ENCODE results near the gene AFAP1.

Gene AFAP1

GRCh38 chr4:7873881-7874280, 65.8 kb downstream of the AFAP1 start:
- in situ Hi-C loops (cut with MboI; ENCODE audit: low sequenced_read_pairs, unreplicated experiment), result no loop called here
- DNase-seq (ENCODE audit: low spot score), result no peak
- no peak for TF ChIP-seq CTCF (IDR thresholded peaks at IDR 0.05; ENCODE audit: borderline replicate concordance, control extremely low read depth, extremely low read depth, insufficient read depth, missing control alignments)

- no peak for DNase-seq (ENCODE audit: low spot score)
- TF ChIP-seq CTCF (IDR thresholded peaks at IDR 0.05; ENCODE audit: borderline replicate concordance, control extremely low read depth, extremely low read depth, insufficient read depth, missing control alignments), result no peak
- in situ Hi-C loops (cut with MboI; ENCODE audit: low sequenced_read_pairs, unreplicated experiment), result no loop called here
Measured at GRCh38 chr4:7872264-7872771, 67.3 kb downstream of the AFAP1 start.

GRCh38 chr4:7871356-7871755, 68.3 kb downstream of the AFAP1 start:
- in situ Hi-C loops (cut with MboI; ENCODE audit: low sequenced_read_pairs, unreplicated experiment), result no loop called here
- no peak for TF ChIP-seq CTCF (IDR thresholded peaks at IDR 0.05; ENCODE audit: borderline replicate concordance, control extremely low read depth, extremely low read depth, insufficient read depth, missing control alignments)
- no peak for DNase-seq (ENCODE audit: low spot score)

GRCh38 chr4:7868892-7869471, 70.7 kb downstream of the AFAP1 start:
- no peak for DNase-seq (ENCODE audit: low spot score)
- TF ChIP-seq CTCF (IDR thresholded peaks at IDR 0.05; ENCODE audit: borderline replicate concordance, control extremely low read depth, extremely low read depth, insufficient read depth, missing control alignments), result no peak
- in situ Hi-C loops (cut with MboI; ENCODE audit: low sequenced_read_pairs, unreplicated experiment), result no loop called here

GRCh38 chr4:7868436-7868775, 71.3 kb downstream of the AFAP1 start:
- in situ Hi-C loops (cut with MboI; ENCODE audit: low sequenced_read_pairs, unreplicated experiment), result no loop called here
- TF ChIP-seq CTCF (IDR thresholded peaks at IDR 0.05; ENCODE audit: borderline replicate concordance, control extremely low read depth, extremely low read depth, insufficient read depth, missing control alignments), result no peak
- no peak for DNase-seq (ENCODE audit: low spot score)

GRCh38 chr4:7867701-7868435, 71.8 kb downstream of the AFAP1 start:
- no peak for TF ChIP-seq CTCF (IDR thresholded peaks at IDR 0.05; ENCODE audit: borderline replicate concordance, control extremely low read depth, extremely low read depth, insufficient read depth, missing control alignments)
- DNase-seq (ENCODE audit: low spot score), result no peak
- in situ Hi-C loops (cut with MboI; ENCODE audit: low sequenced_read_pairs, unreplicated experiment), result no loop called here
